IMR-90 (cell line): ENCODE results near the gene GRIK1. TPM values are rescaled to one million over a fixed set of nuclear protein-coding genes. Genes with fewer than 3 reads are reported as not detected.

Experiments
- ATAC-seq: fragments of 200-7000 bp; cut with Tn5 transposase; 2 replicates; pipeline ENCODE4 v1.9.1; 2020; ENCODE audit warnings: low read depth, mild to moderate bottlenecking, moderate library complexity
- BruUV-seq: library from RNA; stranded (reverse); fragments of 400-500 nt; replicated peaks from 2 replicates; lab custom pipeline; 2021; lab: Mats Ljungman, UMichigan
- CTCF ChIA-PET: fragments of 300-600 bp; formaldehyde crosslinking; extraction: SDS; loops from one replicate; lab custom pipeline; 2021; ENCODE audit warnings: antibody characterized with exemption; lab: Yijun Ruan, JAX
- POLR2A ChIA-PET: fragments of 300-600 bp; sonication (Branson Sonifier 250); formaldehyde crosslinking; loops from one replicate; lab custom pipeline; 2022; ENCODE audit warnings: antibody characterized with exemption; ENCODE audit not compliant: unreplicated experiment; lab: Charles Lee
- DNase-seq: peaks from one replicate; pipeline ENCODE4 v3.0.0; 2013
- H2AFZ ChIP-seq: replicated peaks from 2 replicates; pipeline ENCODE3; 2013; ENCODE audit warnings: low read length, mild to moderate bottlenecking; ENCODE audit not compliant: poor library complexity
- H2AK5ac ChIP-seq: 2 replicates; pipeline ENCODE4 v1.6.1; 2013; ENCODE audit warnings: low read depth, low read length, inconsistent platforms
- H2AK9ac ChIP-seq: replicated peaks from 2 replicates; pipeline ENCODE3; 2013; ENCODE audit warnings: mild to moderate bottlenecking, low read depth, low read length, moderate library complexity; ENCODE audit not compliant: poor library complexity
- H2BK120ac ChIP-seq: 2 replicates; pipeline ENCODE4 v1.6.1; 2013; ENCODE audit warnings: low read depth, low read length, inconsistent platforms
- H2BK15ac ChIP-seq: 3 replicates; pipeline ENCODE4 v1.6.1; 2013; ENCODE audit warnings: low read depth, low read length, inconsistent platforms
- H2BK20ac ChIP-seq: 2 replicates; pipeline ENCODE4 v1.6.1; 2013; ENCODE audit warnings: low read depth, mild to moderate bottlenecking, inconsistent platforms, low read length, moderate library complexity
- H2BK5ac ChIP-seq: 2 replicates; pipeline ENCODE4 v1.6.1; 2013; ENCODE audit warnings: mild to moderate bottlenecking, low read depth, low read length, inconsistent platforms; ENCODE audit not compliant: poor library complexity, severe bottlenecking
- H3K14ac ChIP-seq: replicated peaks from 2 replicates; pipeline ENCODE4 v1.6.1; 2013; ENCODE audit warnings: low read depth, low read length, inconsistent platforms
- H3K18ac ChIP-seq: 2 replicates; pipeline ENCODE4 v1.6.1; 2013; ENCODE audit warnings: low read depth, low read length, control low read depth
- H3K23ac ChIP-seq: 2 replicates; pipeline ENCODE4 v1.6.1; 2013; ENCODE audit warnings: low read depth, low read length, inconsistent platforms
- H3K27ac ChIP-seq: 2 replicates; pipeline ENCODE4 v1.5.1; 2013; ENCODE audit warnings: mild to moderate bottlenecking, control low read depth, low read length; ENCODE audit not compliant: insufficient read depth
- H3K27me3 ChIP-seq: 2 replicates; pipeline ENCODE4 v1.6.1; 2013; ENCODE audit warnings: low read length; ENCODE audit not compliant: control insufficient read depth, insufficient read depth
- H3K36me3 ChIP-seq: 2 replicates; pipeline ENCODE4 v1.6.1; 2013; ENCODE audit warnings: low read length, mixed read lengths; ENCODE audit not compliant: control insufficient read depth, insufficient read depth
- H3K4ac ChIP-seq: 2 replicates; pipeline ENCODE4 v1.6.1; 2013; ENCODE audit warnings: low read depth, low read length, inconsistent platforms
- H3K4me1 ChIP-seq: 2 replicates; pipeline ENCODE4 v1.6.1; 2013; ENCODE audit warnings: low read length, mixed read lengths; ENCODE audit not compliant: control insufficient read depth, insufficient read depth
- H3K4me2 ChIP-seq: 2 replicates; pipeline ENCODE4 v1.6.1; 2013; ENCODE audit warnings: low read depth, mild to moderate bottlenecking, control low read depth, low read length, moderate library complexity
- H3K4me3 ChIP-seq: 2 replicates; pipeline ENCODE4 v1.5.1; 2013; ENCODE audit warnings: low read depth, mild to moderate bottlenecking, control low read depth, low read length, moderate library complexity; ENCODE audit not compliant: insufficient read depth
- H3K56ac ChIP-seq: 2 replicates; pipeline ENCODE4 v1.6.1; 2013; ENCODE audit warnings: low read length, inconsistent platforms; ENCODE audit not compliant: insufficient read depth; ENCODE audit errors: extremely low read depth
- H3K79me1 ChIP-seq, 2 experiments: 2 replicates each; pipeline ENCODE4 v1.6.1; 2013; ENCODE audit warnings: low read length in 2 of 2, inconsistent platforms in 1 of 2, low read depth in 1 of 2
- H3K9ac ChIP-seq: 2 replicates; pipeline ENCODE4 v1.6.1; 2013; ENCODE audit warnings: low read depth, low read length, control low read depth
- H3K9me1 ChIP-seq: 2 replicates; pipeline ENCODE4 v1.6.1; 2013; ENCODE audit warnings: low read length, inconsistent platforms; ENCODE audit not compliant: insufficient read depth
- H3K9me3 ChIP-seq: 2 replicates; pipeline ENCODE4 v1.6.1; 2013; ENCODE audit warnings: low read length; ENCODE audit not compliant: control insufficient read depth, insufficient read depth
- H4K20me1 ChIP-seq: 2 replicates; pipeline ENCODE4 v1.6.1; 2013; ENCODE audit warnings: low read length, inconsistent platforms; ENCODE audit not compliant: insufficient read depth
- H4K5ac ChIP-seq: 2 replicates; pipeline ENCODE4 v1.6.1; 2013; ENCODE audit warnings: mild to moderate bottlenecking, low read depth, low read length, control low read depth
- H4K8ac ChIP-seq, 2 experiments: 2 replicates each; pipeline ENCODE4 v1.6.1; 2013; ENCODE audit warnings: low read depth in 2 of 2, low read length in 2 of 2, control low read depth in 1 of 2, inconsistent platforms in 1 of 2
- H4K91ac ChIP-seq: 2 replicates; pipeline ENCODE4 v1.6.1; 2013; ENCODE audit warnings: low read depth, low read length, inconsistent platforms; ENCODE audit not compliant: insufficient read depth
- BHLHE40 ChIP-seq: fragments of 150-350 bp; IDR thresholded peaks from 2 replicates; pipeline ENCODE4 v1.6.1; 2016; ENCODE audit warnings: mild to moderate bottlenecking, low read depth, low read length
- CHD1 ChIP-seq: IDR thresholded peaks from 2 replicates; pipeline ENCODE4 v1.6.1; 2012; ENCODE audit warnings: low read depth, low read length, improper control_type of control experiment
- CTCF ChIP-seq: conservative IDR thresholded peaks from 2 replicates; pipeline ENCODE4 v1.5.1; 2012; ENCODE audit warnings: mild to moderate bottlenecking, low read depth, low read length, improper control_type of control experiment
- FOS ChIP-seq: fragments of 150-350 bp; IDR thresholded peaks from 2 replicates; pipeline ENCODE4 v1.6.1; 2016; ENCODE audit warnings: low read depth, low read length
- MAZ ChIP-seq: IDR thresholded peaks from 2 replicates; pipeline ENCODE4 v1.6.1; 2012; ENCODE audit warnings: low read depth, mild to moderate bottlenecking, low read length, improper control_type of control experiment, moderate library complexity, borderline replicate concordance
- MXI1 ChIP-seq: IDR thresholded peaks from 2 replicates; pipeline ENCODE4 v1.6.1; 2012; ENCODE audit warnings: low read depth, mild to moderate bottlenecking, low read length, moderate library complexity, borderline replicate concordance
- NFE2L2 ChIP-seq: fragments of 150-350 bp; IDR thresholded peaks from 2 replicates; pipeline ENCODE4 v1.6.1; 2016; ENCODE audit warnings: low read depth, mild to moderate bottlenecking, low read length
- POLR2A ChIP-seq: IDR thresholded peaks from 2 replicates; pipeline ENCODE4 v1.6.1; 2012; ENCODE audit warnings: mild to moderate bottlenecking, low read depth, low read length
- RAD21 ChIP-seq: IDR thresholded peaks from 2 replicates; pipeline ENCODE4 v1.6.1; 2012; ENCODE audit warnings: low read length, improper control_type of control experiment
- RCOR1 ChIP-seq: IDR thresholded peaks from 2 replicates; pipeline ENCODE4 v1.6.1; 2012; ENCODE audit warnings: mild to moderate bottlenecking, low read length, improper control_type of control experiment; ENCODE audit not compliant: insufficient replicate concordance
- RFX5 ChIP-seq: IDR thresholded peaks from 2 replicates; pipeline ENCODE4 v1.8.0; 2012; ENCODE audit warnings: low read depth, mild to moderate bottlenecking, low read length, moderate library complexity
- SMC3 ChIP-seq: fragments of 150-350 bp; IDR thresholded peaks from 2 replicates; pipeline ENCODE4 v1.6.1; 2016; ENCODE audit warnings: low read depth, mild to moderate bottlenecking, antibody characterized with exemption, low read length, moderate library complexity
- WGBS, 2 experiments: methylation state at CpG; one replicate each; pipeline versions ENCODE4 v1.1.5 to v1.1.7; 2013; ENCODE audit warnings: missing lambda C conversion rate in 2 of 2; ENCODE audit not compliant: insufficient read length in 1 of 2; ENCODE audit errors: extremely low coverage in 2 of 2; 5-methylcytosine and 5-hydroxymethylcytosine counted together
- dilution Hi-C: fragments of 300-500 bp; cut with HindIII; formaldehyde crosslinking; loops from one replicate; pipeline ENCODE4 v1.14.3; 2018; ENCODE audit warnings: low sequenced_read_pairs; ENCODE audit not compliant: unreplicated experiment
- in situ Hi-C: fragments of 300-500 bp; cut with MboI; formaldehyde crosslinking; loops from 3 replicates; pipeline ENCODE4 v1.14.3; 2019; ENCODE audit warnings: low sequenced_read_pairs, inconsistent platforms, mixed read lengths
- intact Hi-C: fragments of 100-400 bp; cut with micrococcal nuclease; formaldehyde crosslinking; loops from 2 replicates; pipeline ENCODE4 v1.10.0; 2022
- polyA plus RNA-seq, 3 experiments: library from polyadenylated mRNA; depleted of rRNA; stranded (reverse); fragments of >200 nt; gene quantifications; 2 replicates each; pipeline ENCODE4 v1.2.3, GENCODE V29; 2012; ENCODE audit warnings: low replicate concordance in 1 of 3
- total RNA-seq: library from RNA; depleted of rRNA; stranded (reverse); fragments of >200 nt; gene quantifications from 2 replicates; pipeline ENCODE4 v1.2.3, GENCODE V29; 2012
- TF ChIP-seq, protein P1 (sequence below): fragments of 150-350 bp; IDR thresholded peaks from 2 replicates; pipeline ENCODE4 v1.6.1; 2016; ENCODE audit warnings: low read depth, mild to moderate bottlenecking, low read length, moderate library complexity, borderline replicate concordance

The GRIK1 gene
- total and polyA plus RNA-seq, 2 of the 4 experiments (the other 2 are of a cell fraction): not detected

GRCh38 chr21:29973258-29973657, 33.5 kb upstream of the GRIK1 start:
- H2AK9ac ChIP-seq: no peak overlapping the region
- no peaks in the 10 kb centered on the region for H3K9me1 ChIP-seq
- H3K79me1 ChIP-seq: no peaks in the 10 kb centered on the region
- ChIA-PET POLR2A (no interaction called here), CTCF (no interaction called here)
- H4K20me1 ChIP-seq: no peaks in the 10 kb centered on the region
- H2BK20ac ChIP-seq: no peak overlapping the region
- dilution Hi-C loops (no loop called here), intact Hi-C loops (no loop called here), in situ Hi-C loops (no loop called here)
- no peak overlapping the region for H3K4ac ChIP-seq
- no peak overlapping the region for H2AK5ac ChIP-seq
- no peak overlapping the region for H4K5ac ChIP-seq
- H2BK120ac ChIP-seq: no peak overlapping the region
- H3K27me3 ChIP-seq: no peaks in the 10 kb centered on the region
- TF ChIP-seq POLR2A: no peak
- no peak for TF ChIP-seq CTCF
- TF ChIP-seq NFE2L2: no peak
- no peak for TF ChIP-seq CHD1
- no peak for TF ChIP-seq FOS
- TF ChIP-seq, protein P1, sequence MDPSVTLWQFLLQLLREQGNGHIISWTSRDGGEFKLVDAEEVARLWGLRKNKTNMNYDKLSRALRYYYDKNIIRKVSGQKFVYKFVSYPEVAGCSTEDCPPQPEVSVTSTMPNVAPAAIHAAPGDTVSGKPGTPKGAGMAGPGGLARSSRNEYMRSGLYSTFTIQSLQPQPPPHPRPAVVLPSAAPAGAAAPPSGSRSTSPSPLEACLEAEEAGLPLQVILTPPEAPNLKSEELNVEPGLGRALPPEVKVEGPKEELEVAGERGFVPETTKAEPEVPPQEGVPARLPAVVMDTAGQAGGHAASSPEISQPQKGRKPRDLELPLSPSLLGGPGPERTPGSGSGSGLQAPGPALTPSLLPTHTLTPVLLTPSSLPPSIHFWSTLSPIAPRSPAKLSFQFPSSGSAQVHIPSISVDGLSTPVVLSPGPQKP: no peak
- TF ChIP-seq RAD21: no peak
- TF ChIP-seq RFX5: no peak
- TF ChIP-seq MAZ: no peak
- TF ChIP-seq RCOR1: no peak
- TF ChIP-seq SMC3: no peak
- no peak for TF ChIP-seq BHLHE40
- no peak for TF ChIP-seq MXI1
- H2BK15ac ChIP-seq: no peak overlapping the region
- H3K4me3 ChIP-seq: no peak overlapping the region
- H2AFZ ChIP-seq: no peak overlapping the region
- WGBS, 2 experiments: no CpG with 5 or more reads among the region's 3 CpGs
- no peak overlapping the region for H3K4me2 ChIP-seq
- H3K36me3 ChIP-seq: no peaks in the 10 kb centered on the region
- no peak overlapping the region for H3K23ac ChIP-seq
- DNase-seq (no peak), ATAC-seq (no peak)
- H3K9ac ChIP-seq: no peak overlapping the region
- no peak overlapping the region for H4K91ac ChIP-seq
- BruUV-seq: no TSS peak
- no peak overlapping the region for H3K56ac ChIP-seq
- H3K27ac ChIP-seq: no peak overlapping the region
- no peak overlapping the region for H3K14ac ChIP-seq
- H4K8ac ChIP-seq: no peak overlapping the region
- H3K9me3 ChIP-seq: no peaks in the 10 kb centered on the region
- H3K4me1 ChIP-seq: no peaks in the 10 kb centered on the region
- no peak overlapping the region for H3K18ac ChIP-seq
- H2BK5ac ChIP-seq: no peak overlapping the region
